GM19452 (cell line): Measurements from ENCODE around the gene NOVA1.

Experiments used
- ATAC-seq: cut with Tn5 transposase; IDR thresholded peaks from one replicate; pipeline ENCODE4 v1.9.1; 2021; ENCODE audit not compliant: unreplicated experiment

Gene NOVA1

DNA sequence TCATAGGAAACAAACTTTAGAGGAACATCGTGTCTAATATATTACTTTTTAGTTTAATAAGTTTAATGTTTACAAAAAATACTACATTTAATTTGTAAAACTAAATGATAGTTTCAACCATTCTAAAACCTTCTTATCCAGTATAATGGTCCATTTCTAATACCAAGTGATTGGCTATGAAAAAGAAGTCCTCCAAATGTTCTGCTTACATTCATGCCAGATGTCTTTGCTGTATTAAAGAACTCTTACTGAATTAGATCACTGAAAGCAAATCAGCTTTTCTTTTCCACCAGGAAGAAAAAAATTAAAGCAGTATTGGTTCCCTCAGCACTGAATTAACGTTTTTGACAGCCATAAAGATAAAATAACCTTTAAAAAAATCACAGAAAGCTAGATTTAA lies 3.7 kb downstream of the NOVA1 start:
- ATAC-seq: no peak

DNA sequence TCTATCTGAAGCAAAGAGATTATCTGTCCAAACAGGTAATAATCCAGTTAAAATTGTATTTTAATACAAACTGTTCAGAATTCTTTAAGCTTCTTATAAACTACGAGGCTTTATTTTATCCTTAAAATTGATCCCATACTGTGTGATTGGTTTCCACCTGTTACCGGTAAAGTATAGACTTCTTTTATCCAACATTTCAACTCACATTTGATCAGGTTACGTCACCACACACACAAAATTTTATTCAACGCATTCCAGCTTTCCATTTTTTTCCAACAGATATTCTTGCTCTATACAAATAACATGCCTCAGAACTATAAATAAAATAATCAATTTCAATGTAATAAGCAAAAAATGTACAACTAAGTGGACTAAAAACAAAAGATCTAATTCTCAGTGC lies 4.5 kb downstream of the NOVA1 start:
- no peak for ATAC-seq

DNA sequence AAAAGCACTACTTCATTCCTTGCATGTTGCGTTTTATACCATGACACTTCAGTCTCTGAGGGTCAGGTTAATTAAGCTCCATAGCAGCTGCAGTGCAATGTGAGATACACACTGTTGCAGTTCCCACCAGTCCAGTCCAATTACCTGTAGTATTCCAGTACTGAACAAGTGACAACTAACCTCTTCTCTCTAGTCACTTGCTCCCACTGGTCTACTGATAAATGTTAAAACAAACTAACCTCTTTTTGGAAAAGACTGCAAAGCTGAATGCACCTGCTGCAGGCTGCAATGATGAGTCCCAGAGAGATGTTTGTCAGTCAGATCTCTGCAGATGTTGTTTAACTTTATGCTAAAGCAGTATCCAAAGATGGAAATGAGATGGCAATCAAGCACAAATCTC lies 7.9 kb downstream of the NOVA1 start:
- no peak for ATAC-seq

DNA sequence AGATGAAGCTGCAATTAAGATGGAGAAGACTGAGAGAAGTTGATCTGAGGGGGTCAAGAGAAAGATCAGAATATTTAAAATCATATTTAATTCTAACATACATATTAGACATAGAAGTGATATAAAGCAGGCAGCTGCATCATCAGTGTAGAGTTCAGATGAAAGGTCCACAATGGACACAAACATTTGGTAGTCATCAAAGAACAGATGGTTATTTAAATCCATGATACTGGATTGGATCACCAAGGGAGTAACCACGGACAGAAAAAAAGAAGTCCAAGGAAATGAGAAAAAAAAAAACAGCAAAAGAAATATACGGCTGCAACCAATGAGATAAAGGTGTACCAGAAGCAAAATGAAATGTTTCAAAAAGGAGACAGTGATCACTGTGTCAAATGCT lies 20.1 kb downstream of the NOVA1 start:
- no peak for ATAC-seq

DNA sequence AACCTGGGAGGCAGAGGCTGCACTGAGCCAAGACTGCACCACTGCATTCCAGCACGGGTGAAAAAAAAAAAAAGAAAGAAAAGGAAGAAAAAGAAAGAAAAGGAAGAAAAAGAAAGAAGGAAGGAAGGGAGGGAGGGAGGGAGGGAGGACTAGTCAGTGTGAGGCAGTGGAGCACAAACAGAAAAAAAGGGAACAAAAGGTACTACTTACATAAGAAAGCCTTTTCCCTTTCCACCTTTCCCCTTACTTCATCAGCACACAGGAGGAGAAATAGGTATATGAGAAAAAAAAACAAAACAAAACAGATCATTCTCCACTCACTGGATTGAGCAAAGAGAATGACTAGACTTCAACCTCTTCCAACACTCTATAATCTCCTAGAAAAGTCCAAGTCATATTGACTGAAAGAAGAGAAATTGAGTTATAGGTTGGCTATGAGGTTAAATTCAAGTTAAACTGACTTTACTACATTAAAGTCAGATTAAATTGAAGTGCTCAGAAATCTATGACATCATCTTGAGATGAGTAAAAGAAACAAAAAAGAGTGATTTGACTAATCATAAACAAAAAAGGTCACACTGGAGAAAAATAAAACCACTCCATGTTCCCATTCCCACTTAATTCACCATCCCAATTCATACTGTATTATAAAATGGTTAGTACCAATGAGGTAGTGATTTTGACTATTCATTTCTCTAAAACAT lies 43.6 kb downstream of the NOVA1 start:
- ATAC-seq: no peak

DNA sequence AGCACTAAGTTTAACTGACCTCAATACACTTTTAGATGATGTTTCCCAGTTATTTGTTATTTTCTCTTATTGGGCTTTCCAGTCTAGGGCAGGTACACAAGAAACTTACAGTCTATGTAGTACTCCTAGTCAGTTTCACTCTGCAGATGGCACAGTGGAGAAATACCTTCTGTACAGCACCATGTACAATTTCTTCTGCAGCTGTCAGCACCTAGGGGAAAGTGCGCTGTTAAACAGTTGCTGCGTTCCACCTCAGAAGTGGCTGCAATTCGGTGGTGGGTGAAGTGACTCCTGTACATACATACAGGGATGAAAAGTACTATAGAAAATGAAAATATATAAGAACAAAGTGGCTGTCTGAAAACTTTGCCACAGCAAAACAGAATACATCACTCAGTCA lies 48.3 kb downstream of the NOVA1 start:
- ATAC-seq: no peak

DNA sequence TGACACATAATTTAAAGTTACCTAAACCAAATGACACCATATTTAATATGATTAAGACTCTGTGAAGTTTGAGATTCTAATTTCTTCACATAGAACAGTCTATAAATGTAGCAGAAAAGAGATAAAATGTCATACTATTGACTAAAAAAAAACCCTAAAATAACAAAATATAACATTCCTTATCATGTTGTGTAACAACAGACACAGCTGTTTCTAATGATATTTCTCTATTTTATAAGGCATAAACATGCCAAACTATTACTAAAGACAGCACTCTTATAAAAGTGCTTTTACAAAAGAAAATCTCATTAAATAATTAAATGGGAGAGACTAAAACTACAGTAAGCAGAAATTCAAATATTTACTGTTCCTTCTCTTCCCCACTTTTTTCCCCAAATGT lies 49.4 kb downstream of the NOVA1 start:
- no peak for ATAC-seq

DNA sequence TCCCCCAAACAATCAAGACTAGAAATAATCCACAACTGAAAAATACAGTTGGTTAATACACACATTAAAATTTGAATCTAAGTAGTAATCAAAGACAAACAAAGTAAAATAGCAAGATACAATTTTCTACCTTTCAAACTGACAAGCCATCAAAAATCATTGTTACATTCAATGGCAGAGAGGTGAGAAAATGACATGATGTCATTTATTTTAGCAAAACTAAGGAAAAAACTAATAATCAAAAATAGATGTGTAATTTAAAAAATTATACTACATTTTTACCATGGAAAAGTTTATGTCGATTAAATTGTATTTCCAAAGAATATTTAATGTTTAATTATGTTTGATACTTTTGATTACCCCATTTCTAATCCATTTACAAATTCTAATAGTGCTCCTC lies 59.7 kb downstream of the NOVA1 start:
- no peak for ATAC-seq

DNA sequence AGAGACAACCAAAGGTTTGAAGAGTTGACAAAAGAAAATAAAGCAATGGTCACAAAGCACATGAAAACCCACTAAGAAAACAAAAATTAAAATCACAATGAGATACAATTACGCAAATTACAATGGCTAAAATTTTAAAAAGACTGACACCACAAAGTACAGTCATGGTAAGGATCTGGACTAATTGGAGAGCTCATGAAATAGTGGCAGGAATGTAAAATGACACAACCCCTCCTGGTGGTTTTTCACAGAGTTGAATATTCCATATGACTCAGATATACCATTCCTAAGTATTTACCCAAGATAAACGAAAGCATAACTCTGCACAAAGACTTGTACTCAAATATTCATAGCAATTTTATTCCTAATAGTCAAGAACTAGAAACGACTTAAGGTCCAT lies 65.9 kb downstream of the NOVA1 start:
- ATAC-seq: no peak

DNA sequence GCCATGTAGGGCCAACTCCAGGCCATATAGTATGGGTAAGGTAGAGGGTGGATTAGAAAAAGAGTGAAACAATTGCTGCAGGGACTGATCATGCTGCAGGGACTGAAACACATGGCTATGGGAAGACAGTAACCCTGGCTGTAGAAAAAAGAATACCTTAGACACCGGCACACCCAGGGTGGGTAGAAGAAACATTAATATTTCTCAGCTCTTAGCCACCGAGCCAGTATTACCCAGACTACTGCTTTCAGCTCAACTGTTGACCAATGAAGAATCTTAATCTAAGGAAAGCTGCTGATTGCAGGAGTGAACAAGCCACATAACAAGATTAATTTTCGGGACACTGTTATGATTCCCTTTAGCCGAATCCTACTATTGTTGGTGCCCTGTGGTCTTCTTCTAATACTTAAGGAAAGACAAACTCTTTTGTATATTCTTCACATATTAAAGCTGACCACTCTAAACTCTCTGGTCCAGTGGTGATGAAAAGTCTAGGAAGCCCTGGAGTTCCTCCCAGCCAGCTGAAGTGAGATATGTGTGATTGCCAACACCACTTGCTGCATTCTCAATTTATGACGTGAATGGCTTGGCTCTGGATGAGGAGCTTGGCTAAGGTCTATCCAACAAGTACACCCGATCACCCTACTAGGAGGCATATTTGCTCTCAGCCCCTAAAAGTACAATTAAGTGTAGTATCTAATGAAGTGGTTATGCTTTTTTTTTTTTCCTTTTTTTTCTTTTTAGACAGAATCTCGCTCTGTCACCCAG lies 69.2 kb downstream of the NOVA1 start:
- no peak for ATAC-seq

DNA sequence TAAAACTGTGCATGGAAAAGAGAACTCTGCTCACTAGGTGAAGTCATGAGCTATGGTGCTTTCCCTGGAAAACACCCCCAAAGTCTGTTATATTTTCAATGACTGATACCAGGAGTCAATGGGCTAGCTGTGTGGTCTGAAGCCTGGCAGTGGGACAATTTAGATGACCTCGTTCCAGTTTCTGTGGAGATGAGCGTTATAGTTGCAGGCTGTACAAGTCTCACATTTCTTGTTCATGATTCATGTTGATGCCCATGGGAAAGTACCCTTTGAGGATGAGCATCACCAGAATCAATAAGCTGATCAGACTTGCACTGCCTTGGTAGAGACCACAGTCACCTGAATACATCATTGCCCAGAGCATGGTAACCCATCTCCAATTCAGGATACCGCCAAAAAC lies 70.7 kb downstream of the NOVA1 start:
- ATAC-seq: no peak

DNA sequence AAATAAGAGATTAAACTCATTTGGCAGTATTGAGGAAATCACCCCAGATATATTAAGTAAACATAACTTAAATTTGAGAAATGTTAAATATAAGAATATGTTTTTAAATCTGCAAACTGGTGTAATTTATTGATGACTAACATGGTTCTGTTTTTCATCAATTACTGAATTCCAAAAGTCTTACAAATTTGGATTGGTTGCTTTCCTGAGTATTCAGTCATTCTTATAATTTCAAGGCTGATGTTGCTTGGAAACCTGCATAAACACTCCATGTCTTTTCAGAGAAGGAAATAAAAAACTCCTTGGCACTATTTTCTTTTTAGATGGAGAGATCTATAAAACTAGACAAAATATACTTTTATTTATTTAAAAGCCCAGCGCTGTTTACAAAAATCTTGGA lies 71.7 kb downstream of the NOVA1 start:
- ATAC-seq: no peak

DNA sequence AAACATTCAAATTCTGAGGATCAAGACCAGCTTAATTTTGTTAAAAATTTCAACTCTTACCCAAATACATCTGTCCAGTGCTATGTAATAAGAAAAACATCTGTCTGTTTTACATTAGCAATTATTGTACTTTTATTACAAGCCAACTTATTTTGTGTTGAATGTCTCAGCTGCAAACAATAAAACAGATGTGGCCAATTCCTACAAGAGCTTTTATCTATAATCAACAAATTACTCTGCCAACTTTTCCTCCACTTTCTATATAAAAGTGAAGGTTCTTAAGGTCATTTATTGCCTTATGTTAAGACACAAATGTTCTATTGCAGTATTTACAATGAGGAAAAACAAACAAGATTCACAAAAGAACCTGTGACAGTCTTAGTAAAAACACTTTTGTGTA lies 72.7 kb downstream of the NOVA1 start:
- no peak for ATAC-seq

DNA sequence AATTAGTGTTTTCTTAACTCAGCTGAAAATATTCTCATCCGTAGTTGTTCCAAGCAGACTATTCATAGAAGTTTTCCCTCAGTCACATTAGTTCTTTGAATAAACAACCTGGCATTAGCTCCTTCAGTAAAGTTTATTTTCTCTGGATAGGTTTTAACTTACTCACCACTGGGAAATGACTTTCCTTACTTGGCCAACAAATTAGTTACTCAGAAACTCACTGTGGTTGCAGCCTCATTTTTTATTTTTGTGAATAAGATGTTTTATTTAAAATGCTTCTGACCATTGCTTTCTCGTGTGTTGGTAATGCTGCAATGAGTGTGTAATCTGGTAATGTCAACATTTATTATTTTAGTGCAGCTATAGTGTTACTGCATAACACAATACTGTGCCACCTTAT lies 74.9 kb downstream of the NOVA1 start:
- ATAC-seq: no peak

DNA sequence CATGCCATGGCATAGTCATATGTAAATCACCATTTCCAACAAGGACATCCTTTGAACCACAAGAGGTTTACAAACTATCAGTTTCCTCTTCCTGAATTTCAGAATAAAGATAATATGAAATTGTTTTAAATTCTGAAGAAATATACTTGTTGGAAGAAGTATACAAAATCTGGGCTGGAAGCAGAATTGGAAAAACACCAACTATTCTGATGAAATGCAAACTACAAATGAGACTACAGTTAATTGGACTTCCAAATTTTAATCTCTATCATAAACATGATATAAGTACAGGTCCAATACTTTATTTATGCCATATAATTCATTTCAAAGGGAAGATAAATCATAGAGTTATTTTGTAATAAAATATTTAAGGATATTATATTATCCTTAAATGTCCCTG lies 80.1 kb downstream of the NOVA1 start:
- no peak for ATAC-seq

DNA sequence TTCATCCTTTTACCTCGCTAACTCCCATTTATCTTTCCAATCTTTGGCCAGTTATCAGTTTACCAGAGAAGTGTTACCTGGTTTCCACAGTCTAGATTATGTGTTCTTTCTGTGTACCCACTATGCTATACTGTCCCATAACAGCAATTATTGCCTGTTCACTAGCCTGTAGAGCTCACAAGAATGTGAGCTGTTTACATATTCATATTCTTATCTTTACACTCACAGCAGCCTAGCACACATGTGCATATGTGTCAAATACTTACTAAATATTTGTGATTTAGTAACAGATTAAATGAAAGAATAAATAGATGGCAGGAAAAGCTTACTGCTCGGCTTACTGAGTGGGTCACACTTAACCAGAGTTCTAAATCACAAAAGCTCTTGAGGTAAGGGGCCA lies 97.8 kb downstream of the NOVA1 start:
- no peak for ATAC-seq

DNA sequence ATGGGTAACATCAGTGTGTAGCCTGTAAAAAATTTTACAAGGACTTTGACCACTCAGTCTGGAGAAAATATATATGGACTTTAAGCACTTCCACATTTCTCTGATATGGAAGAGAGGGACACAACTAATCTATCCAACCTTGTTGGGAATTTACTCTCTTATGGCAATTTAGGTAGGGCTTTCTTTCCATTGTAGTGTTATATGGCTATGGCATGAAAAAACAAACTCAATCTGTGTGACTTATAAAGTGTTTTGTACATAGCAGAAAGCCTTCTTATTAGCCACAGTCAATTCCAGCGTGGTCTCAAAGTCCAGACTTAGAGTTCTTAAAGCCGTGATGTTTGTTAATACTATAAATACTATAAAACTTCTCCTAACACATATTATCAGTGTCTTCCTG lies 98.3 kb downstream of the NOVA1 start:
- no peak for ATAC-seq

DNA sequence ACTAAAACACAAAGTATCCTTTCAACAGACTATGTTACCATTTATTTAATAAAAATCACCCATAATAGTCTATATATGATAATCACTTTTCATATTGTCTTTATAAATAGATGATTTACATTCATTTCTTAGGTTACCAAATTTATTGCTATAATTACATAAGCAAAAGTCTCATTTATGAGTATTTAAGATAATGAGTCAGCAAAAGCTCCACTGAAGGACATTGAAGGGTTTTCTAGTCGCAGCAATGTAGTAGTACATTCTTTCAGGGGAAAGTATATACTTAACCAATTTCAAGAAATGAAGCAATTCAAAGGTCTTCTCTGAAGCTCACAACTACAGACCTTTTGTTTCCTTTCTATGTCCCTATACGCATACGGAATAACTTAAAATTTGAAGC lies 110.9 kb downstream of the NOVA1 start:
- ATAC-seq: no peak

DNA sequence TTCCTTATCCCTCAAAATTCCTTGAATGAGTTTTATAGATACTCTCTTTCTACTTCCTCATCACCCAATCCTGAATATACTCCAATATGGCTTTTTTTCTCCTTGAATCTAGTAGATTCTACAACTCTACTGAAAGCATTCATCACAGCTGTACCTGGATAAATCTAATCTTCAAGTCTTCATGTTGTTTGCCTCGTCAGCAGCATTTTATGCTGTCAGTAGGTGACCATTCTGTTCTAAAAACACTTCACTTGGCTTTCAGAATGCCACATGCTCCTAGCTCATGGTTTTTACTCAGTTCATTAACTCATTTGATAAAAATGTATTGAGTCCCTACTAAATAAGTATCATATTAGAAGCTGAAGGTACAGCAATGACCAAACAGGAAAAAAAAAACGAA lies 113.3 kb downstream of the NOVA1 start:
- no peak for ATAC-seq

DNA sequence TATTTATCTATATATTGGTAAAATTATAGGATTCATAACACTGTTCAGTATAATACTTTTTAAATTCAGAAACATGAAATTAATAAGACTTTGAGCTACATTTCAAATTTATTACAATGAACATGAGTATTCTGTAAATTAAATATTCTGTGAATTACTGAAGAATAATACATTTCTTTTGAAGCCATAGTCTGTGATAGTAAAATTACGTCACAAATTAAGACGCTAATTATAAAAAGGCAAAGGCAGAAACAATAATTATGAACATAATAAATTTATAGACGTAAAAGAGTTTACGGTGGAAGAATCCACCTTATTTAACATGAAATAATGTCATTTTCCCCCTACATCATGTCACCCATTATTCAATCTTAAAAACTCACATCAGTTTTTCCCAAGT lies 118.9 kb downstream of the NOVA1 start:
- ATAC-seq: no peak

DNA sequence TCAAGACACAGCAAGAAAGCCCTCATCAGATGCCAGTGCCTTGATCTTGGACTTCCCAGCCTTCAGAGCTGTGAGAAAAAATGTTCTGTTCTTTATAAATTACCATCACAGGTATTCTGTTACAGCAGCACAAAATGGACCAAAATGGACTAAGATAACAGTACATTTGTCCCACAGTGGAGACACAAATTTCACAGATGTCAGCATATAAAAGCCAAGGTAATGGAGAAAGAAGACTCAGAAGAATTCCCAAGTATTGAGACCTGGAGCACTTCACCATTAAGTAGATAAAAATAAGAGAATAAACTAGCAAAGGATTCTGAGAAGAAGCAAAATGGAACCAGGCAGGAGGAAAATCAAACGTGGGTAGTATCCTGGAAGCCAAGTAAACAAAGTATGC lies 131.0 kb downstream of the NOVA1 start:
- ATAC-seq: no peak

DNA sequence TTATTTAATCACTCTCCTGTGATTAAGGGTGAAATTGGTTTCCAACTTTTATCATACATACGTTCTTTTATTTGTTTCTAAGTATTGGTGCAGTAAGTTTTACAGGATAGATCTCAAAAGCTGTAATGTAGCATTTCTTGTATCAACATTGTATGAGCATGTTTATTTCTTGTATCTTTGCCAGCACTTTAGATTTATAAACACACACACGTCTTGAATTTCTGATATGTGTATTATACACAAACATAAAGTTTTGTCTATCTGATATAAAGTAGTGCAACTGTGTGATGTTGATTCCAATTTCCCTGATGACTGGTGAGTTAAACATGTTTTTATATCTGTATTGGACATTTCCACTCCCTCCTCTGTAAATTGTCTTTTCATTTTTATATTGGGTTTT lies 134.7 kb downstream of the NOVA1 start:
- ATAC-seq: no peak

DNA sequence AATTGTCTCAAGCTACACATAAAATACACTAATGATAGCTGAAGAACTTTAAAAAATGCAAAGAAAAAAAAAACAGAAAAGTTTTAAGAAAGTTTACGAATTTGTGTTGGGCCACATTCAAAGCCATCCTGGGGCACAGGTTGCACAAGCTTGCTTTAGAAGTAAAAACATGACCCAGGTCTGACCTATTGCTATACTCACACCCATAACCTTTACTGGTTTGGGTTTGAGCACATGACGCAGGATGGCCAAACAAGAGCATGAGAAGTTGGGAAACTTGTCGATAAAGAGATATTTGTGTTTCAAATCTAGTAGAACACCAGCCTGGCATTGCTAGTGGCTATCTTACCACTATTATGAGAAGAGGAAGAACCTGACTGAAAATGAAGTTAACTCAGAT lies 143.7 kb downstream of the NOVA1 start:
- no peak for ATAC-seq
